GM19193 (cell line): ENCODE data around the gene TBXA2R.

ENCODE experiments used
- POLR2A ChIP-seq: IDR thresholded peaks from 4 replicates; pipeline ENCODE4 v1.6.1; 2011; ENCODE audit not compliant: insufficient read depth, insufficient read length; ENCODE audit errors: extremely low read depth

TBXA2R gene

DNA sequence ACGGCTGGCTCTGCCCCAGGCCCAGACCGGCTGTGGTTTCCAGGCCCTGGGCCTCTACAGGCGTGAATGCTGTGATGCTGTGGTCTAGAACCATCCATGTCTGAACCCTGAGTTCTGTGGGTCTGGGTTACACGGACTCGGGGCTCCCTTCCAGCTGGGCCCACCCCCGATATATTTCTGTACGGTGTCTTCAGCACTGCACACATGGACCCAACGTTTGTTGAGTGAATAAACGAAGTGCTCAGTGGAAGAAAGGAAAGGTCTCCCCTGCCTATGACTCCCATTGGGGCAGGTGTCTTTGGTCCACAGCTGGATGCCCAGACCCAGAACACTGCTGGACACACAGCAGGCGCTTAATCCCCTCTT is 61.0 kb downstream of the TBXA2R start:
- TF ChIP-seq POLR2A: no peak

GRCh38 chr19:3544742-3545668 is 61.7 kb downstream of the TBXA2R start:
- TF ChIP-seq POLR2A: no peak
